GM23338 (cell line): ENCODE results near the gene PLEKHD1. TPM values are rescaled to one million over a fixed set of nuclear protein-coding genes. Genes with fewer than 3 reads are reported as not detected.

Experiments used
- ATAC-seq: fragments of 200-7000 bp; cut with Tn5 transposase; 3 replicates; pipeline ENCODE4 v1.9.1; 2020
- DNase-seq: peaks from one replicate; pipeline ENCODE4 v3.0.0-alpha.2; 2015; ENCODE audit warnings: low spot score
- H2AFZ ChIP-seq: fragments of 200-600 bp; sonication (generic); 2 replicates; pipeline ENCODE4 v1.8.0; 2016; ENCODE audit warnings: antibody characterized with exemption, mild to moderate bottlenecking, moderate library complexity
- H3F3A ChIP-seq: fragments of 200-600 bp; sonication (generic); replicated peaks from 2 replicates; pipeline ENCODE4 v1.8.0; 2017; ENCODE audit warnings: antibody characterized with exemption, mixed run types, low read depth
- H3K27ac ChIP-seq: fragments of 200-600 bp; sonication (generic); 2 replicates; pipeline ENCODE4 v1.6.1; 2016; ENCODE audit warnings: low read depth
- H3K27me3 ChIP-seq: fragments of 200-600 bp; sonication (generic); 2 replicates; pipeline ENCODE4 v1.8.0; 2016; ENCODE audit warnings: mild to moderate bottlenecking, mixed run types, moderate library complexity; ENCODE audit not compliant: insufficient read depth
- H3K36me3 ChIP-seq: fragments of 200-600 bp; sonication (generic); 2 replicates; pipeline ENCODE4 v1.8.0; 2016; ENCODE audit warnings: mild to moderate bottlenecking; ENCODE audit not compliant: insufficient read depth
- H3K4me1 ChIP-seq: fragments of 200-600 bp; sonication (generic); 2 replicates; pipeline ENCODE4 v1.8.0; 2016; ENCODE audit warnings: mild to moderate bottlenecking, moderate library complexity; ENCODE audit not compliant: insufficient read depth
- H3K4me2 ChIP-seq: fragments of 200-600 bp; sonication (generic); 2 replicates; pipeline ENCODE4 v1.7.1; 2017; ENCODE audit warnings: mixed run types
- H3K4me3 ChIP-seq: fragments of 200-600 bp; sonication (generic); 2 replicates; pipeline ENCODE4 v1.6.1; 2016; ENCODE audit warnings: mixed run types
- H3K79me2 ChIP-seq: fragments of 200-600 bp; sonication (generic); replicated peaks from 2 replicates; pipeline ENCODE4 v1.8.0; 2017; ENCODE audit warnings: mild to moderate bottlenecking; ENCODE audit not compliant: insufficient read depth
- H3K9me2 ChIP-seq: fragments of 200-600 bp; sonication (generic); 2 replicates; pipeline ENCODE4 v1.8.0; 2017; ENCODE audit not compliant: insufficient read depth
- H4K20me1 ChIP-seq: fragments of 200-600 bp; sonication (generic); replicated peaks from 2 replicates; pipeline ENCODE4 v1.8.0; 2017; ENCODE audit warnings: mild to moderate bottlenecking; ENCODE audit not compliant: insufficient read depth
- H3K27ac Mint-ChIP-seq: 2 replicates; pipeline ENCODE4 v1.8.0; 2020; ENCODE audit warnings: inconsistent platforms, mild to moderate bottlenecking, moderate library complexity, mixed read lengths
- H3K27me3 Mint-ChIP-seq: 3 replicates; pipeline ENCODE4 v1.8.0; 2022; ENCODE audit warnings: low read depth, mild to moderate bottlenecking, moderate library complexity, mixed read lengths, inconsistent platforms; ENCODE audit not compliant: insufficient read depth, poor library complexity
- H3K36me3 Mint-ChIP-seq: 3 replicates; pipeline ENCODE4 v1.8.0; 2021; ENCODE audit warnings: low read depth, mild to moderate bottlenecking, inconsistent platforms, moderate library complexity, mixed read lengths
- H3K4me1 Mint-ChIP-seq: 3 replicates; pipeline ENCODE4 v1.8.0; 2020; ENCODE audit warnings: mild to moderate bottlenecking, inconsistent platforms, mixed read lengths
- H3K4me3 Mint-ChIP-seq: 3 replicates; pipeline ENCODE4 v1.8.0; 2021; ENCODE audit warnings: moderate library complexity, mild to moderate bottlenecking, inconsistent platforms, mixed read lengths
- H3K9me3 Mint-ChIP-seq: 3 replicates; pipeline ENCODE4 v1.8.0; 2020; ENCODE audit warnings: moderate library complexity, mild to moderate bottlenecking, inconsistent platforms, mixed read lengths
- EZH2 ChIP-seq: fragments of 200-600 bp; sonication (generic); IDR thresholded peaks from one replicate; pipeline ENCODE4 v1.8.0; 2017; ENCODE audit warnings: antibody characterized with exemption, mild to moderate bottlenecking, low read depth; ENCODE audit not compliant: unreplicated experiment
- JUNB ChIP-seq: IDR thresholded peaks from one replicate; pipeline ENCODE4 v1.6.1; 2016; ENCODE audit warnings: antibody characterized with exemption; ENCODE audit not compliant: unreplicated experiment
- NANOG ChIP-seq: IDR thresholded peaks from 2 replicates; pipeline ENCODE4 v1.6.1; 2016; ENCODE audit warnings: antibody characterized with exemption, borderline replicate concordance
- STAT1 ChIP-seq: IDR thresholded peaks from one replicate; pipeline ENCODE4 v1.6.1; 2016; ENCODE audit warnings: antibody characterized with exemption; ENCODE audit not compliant: unreplicated experiment
- polyA plus RNA-seq: library from polyadenylated mRNA; unstranded; fragments of >200 nt; fragmentation: Nextera tagmentation; extraction: Ambion mirVana; gene quantifications from 2 replicates; pipeline ENCODE4 v1.2.1, GENCODE V29; 2016
- total RNA-seq: library from RNA; depleted of rRNA; stranded (reverse); fragments of >200 nt; shearing (Covaris generic); gene quantifications from 2 replicates; pipeline ENCODE4 v1.2.3, GENCODE V29; 2014
- TF ChIP-seq, protein P1 (sequence below), 2 experiments: fragments of 200-600 bp in 1 of 2; sonication (generic) in 1 of 2; conservative IDR thresholded peaks; 2 replicates each; pipeline versions ENCODE4 v1.5.1 to v1.6.1; 2016 to 2017; ENCODE audit warnings: antibody characterized with exemption in 2 of 2, low read depth in 2 of 2, mild to moderate bottlenecking in 2 of 2, moderate library complexity in 1 of 2
- TF ChIP-seq, protein P2 (sequence below): fragments of 250-450 bp; sonication (Bioruptor Pico); IDR thresholded peaks from 2 replicates; pipeline ENCODE4 v1.5.0; 2020; ENCODE audit warnings: mild to moderate bottlenecking, moderate library complexity

The PLEKHD1 gene
- total and polyA plus RNA-seq, 2 experiments from 2014 or later: 0.19 to 0.28 TPM

DNA sequence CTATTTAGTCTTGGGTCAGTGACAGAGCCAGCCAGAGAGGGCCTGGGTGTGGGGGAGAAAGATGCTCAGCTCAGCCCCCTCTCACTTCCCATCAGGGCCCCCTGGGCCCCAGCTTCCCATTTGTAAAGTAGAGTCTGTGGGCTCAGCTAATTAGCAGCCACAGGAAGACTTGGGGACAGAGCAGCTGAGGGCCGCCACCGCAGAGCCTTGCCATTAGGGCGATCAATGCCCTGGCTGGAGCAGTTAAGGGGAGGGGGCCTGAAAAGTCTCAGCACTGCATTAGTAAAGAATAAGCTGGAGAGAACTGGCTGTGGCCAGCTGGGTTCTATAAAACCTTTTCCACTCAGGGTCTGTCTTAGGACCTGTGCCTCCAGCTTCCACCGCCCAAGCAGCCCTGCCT is 2.7 kb downstream of the PLEKHD1 start:
- Histone ChIP-seq H3F3A (no peaks in the 10 kb centered on the region), H3K79me2 (no peaks in the 10 kb centered on the region), H3K4me2 (no peak overlapping the region), H3K36me3 (no peaks in the 10 kb centered on the region), H3K27ac (no peak overlapping the region), H2AFZ (no peak overlapping the region), H3K9me2 (no peaks in the 10 kb centered on the region), H3K27me3 (peaks cover 53% of the 10 kb centered on the region), H3K4me3 (no peak overlapping the region), H4K20me1 (no peaks in the 10 kb centered on the region; the same call in 1 of the 2 replicates), H3K4me1 (no peaks in the 10 kb centered on the region)
- DNase-seq: no peak
- H3K4me1 Mint-ChIP-seq: peaks cover 10% of the 10 kb centered on the region
- no peak overlapping the region for H3K27ac Mint-ChIP-seq
- H3K36me3 Mint-ChIP-seq: no peaks in the 10 kb centered on the region
- TF ChIP-seq, protein P1, sequence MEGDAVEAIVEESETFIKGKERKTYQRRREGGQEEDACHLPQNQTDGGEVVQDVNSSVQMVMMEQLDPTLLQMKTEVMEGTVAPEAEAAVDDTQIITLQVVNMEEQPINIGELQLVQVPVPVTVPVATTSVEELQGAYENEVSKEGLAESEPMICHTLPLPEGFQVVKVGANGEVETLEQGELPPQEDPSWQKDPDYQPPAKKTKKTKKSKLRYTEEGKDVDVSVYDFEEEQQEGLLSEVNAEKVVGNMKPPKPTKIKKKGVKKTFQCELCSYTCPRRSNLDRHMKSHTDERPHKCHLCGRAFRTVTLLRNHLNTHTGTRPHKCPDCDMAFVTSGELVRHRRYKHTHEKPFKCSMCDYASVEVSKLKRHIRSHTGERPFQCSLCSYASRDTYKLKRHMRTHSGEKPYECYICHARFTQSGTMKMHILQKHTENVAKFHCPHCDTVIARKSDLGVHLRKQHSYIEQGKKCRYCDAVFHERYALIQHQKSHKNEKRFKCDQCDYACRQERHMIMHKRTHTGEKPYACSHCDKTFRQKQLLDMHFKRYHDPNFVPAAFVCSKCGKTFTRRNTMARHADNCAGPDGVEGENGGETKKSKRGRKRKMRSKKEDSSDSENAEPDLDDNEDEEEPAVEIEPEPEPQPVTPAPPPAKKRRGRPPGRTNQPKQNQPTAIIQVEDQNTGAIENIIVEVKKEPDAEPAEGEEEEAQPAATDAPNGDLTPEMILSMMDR (conservative IDR thresholded peaks at IDR 0.05; ENCODE audit: low read depth in 2 of 2): no peak
- no peak for TF ChIP-seq NANOG
- TF ChIP-seq, protein P2, sequence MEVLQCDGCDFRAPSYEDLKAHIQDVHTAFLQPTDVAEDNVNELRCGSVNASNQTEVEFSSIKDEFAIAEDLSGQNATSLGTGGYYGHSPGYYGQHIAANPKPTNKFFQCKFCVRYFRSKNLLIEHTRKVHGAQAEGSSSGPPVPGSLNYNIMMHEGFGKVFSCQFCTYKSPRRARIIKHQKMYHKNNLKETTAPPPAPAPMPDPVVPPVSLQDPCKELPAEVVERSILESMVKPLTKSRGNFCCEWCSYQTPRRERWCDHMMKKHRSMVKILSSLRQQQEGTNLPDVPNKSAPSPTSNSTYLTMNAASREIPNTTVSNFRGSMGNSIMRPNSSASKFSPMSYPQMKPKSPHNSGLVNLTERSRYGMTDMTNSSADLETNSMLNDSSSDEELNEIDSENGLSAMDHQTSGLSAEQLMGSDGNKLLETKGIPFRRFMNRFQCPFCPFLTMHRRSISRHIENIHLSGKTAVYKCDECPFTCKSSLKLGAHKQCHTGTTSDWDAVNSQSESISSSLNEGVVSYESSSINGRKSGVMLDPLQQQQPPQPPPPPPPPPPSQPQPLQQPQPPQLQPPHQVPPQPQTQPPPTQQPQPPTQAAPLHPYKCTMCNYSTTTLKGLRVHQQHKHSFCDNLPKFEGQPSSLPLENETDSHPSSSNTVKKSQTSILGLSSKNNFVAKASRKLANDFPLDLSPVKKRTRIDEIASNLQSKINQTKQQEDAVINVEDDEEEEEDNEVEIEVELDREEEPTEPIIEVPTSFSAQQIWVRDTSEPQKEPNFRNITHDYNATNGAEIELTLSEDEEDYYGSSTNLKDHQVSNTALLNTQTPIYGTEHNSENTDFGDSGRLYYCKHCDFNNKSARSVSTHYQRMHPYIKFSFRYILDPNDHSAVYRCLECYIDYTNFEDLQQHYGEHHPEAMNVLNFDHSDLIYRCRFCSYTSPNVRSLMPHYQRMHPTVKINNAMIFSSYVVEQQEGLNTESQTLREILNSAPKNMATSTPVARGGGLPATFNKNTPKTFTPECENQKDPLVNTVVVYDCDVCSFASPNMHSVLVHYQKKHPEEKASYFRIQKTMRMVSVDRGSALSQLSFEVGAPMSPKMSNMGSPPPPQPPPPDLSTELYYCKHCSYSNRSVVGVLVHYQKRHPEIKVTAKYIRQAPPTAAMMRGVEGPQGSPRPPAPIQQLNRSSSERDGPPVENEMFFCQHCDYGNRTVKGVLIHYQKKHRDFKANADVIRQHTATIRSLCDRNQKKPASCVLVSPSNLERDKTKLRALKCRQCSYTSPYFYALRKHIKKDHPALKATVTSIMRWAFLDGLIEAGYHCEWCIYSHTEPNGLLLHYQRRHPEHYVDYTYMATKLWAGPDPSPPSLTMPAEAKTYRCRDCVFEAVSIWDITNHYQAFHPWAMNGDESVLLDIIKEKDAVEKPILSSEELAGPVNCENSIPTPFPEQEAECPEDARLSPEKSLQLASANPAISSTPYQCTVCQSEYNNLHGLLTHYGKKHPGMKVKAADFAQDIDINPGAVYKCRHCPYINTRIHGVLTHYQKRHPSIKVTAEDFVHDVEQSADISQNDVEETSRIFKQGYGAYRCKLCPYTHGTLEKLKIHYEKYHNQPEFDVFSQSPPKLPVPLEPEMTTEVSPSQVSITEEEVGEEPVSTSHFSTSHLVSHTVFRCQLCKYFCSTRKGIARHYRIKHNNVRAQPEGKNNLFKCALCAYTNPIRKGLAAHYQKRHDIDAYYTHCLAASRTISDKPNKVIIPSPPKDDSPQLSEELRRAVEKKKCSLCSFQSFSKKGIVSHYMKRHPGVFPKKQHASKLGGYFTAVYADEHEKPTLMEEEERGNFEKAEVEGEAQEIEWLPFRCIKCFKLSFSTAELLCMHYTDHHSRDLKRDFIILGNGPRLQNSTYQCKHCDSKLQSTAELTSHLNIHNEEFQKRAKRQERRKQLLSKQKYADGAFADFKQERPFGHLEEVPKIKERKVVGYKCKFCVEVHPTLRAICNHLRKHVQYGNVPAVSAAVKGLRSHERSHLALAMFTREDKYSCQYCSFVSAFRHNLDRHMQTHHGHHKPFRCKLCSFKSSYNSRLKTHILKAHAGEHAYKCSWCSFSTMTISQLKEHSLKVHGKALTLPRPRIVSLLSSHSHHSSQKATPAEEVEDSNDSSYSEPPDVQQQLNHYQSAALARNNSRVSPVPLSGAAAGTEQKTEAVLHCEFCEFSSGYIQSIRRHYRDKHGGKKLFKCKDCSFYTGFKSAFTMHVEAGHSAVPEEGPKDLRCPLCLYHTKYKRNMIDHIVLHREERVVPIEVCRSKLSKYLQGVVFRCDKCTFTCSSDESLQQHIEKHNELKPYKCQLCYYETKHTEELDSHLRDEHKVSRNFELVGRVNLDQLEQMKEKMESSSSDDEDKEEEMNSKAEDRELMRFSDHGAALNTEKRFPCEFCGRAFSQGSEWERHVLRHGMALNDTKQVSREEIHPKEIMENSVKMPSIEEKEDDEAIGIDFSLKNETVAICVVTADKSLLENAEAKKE (CRISPR knock-in tag): no peak
- TF ChIP-seq JUNB: no peak
- no peak for TF ChIP-seq EZH2
- TF ChIP-seq STAT1: no peak
- no peak for ATAC-seq
- no peaks in the 10 kb centered on the region for H3K9me3 Mint-ChIP-seq
- peaks cover 44% of the 10 kb centered on the region for H3K27me3 Mint-ChIP-seq
- H3K4me3 Mint-ChIP-seq: no peak overlapping the region
